GM23248 (cell line): ENCODE results near the gene POLDIP2. TPM values are rescaled to one million over a fixed set of nuclear protein-coding genes. Genes with fewer than 3 reads are reported as not detected.

Experiments used
- DNase-seq: peaks from one replicate; pipeline ENCODE4 v3.0.0-alpha.2; 2015
- H2AFZ ChIP-seq: fragments of 200-600 bp; sonication (generic); 2 replicates; pipeline ENCODE4 v1.6.1; 2016; ENCODE audit warnings: antibody characterized with exemption
- H3F3A ChIP-seq: fragments of 200-600 bp; sonication (generic); 2 replicates; pipeline ENCODE4 v1.6.1; 2016; ENCODE audit warnings: mild to moderate bottlenecking, antibody characterized with exemption, mixed run types; ENCODE audit not compliant: insufficient read depth
- H3K27ac ChIP-seq: fragments of 200-600 bp; sonication (generic); 2 replicates; pipeline ENCODE4 v1.5.1; 2016; ENCODE audit warnings: mild to moderate bottlenecking
- H3K27me3 ChIP-seq: fragments of 200-600 bp; sonication (generic); replicated peaks from 2 replicates; pipeline ENCODE4 v1.6.1; 2016; ENCODE audit warnings: mild to moderate bottlenecking; ENCODE audit not compliant: insufficient read depth
- H3K36me3 ChIP-seq: fragments of 200-600 bp; sonication (generic); 2 replicates; pipeline ENCODE4 v1.6.1; 2016; ENCODE audit warnings: low read depth, mild to moderate bottlenecking
- H3K4me1 ChIP-seq: fragments of 200-600 bp; sonication (generic); 2 replicates; pipeline ENCODE4 v1.6.1; 2016; ENCODE audit warnings: mild to moderate bottlenecking; ENCODE audit not compliant: insufficient read depth
- H3K4me2 ChIP-seq: fragments of 200-600 bp; sonication (generic); one replicate; pipeline ENCODE4 v1.6.1; 2016; ENCODE audit warnings: mild to moderate bottlenecking; ENCODE audit not compliant: unreplicated experiment
- H3K4me3 ChIP-seq: fragments of 200-600 bp; sonication (generic); 2 replicates; pipeline ENCODE4 v1.5.1; 2016; ENCODE audit warnings: mild to moderate bottlenecking
- H3K79me2 ChIP-seq: fragments of 200-600 bp; sonication (generic); 2 replicates; pipeline ENCODE4 v1.6.1; 2016; ENCODE audit warnings: mild to moderate bottlenecking; ENCODE audit not compliant: insufficient read depth
- H3K9ac ChIP-seq: fragments of 200-600 bp; sonication (generic); 2 replicates; pipeline ENCODE4 v1.6.1; 2016; ENCODE audit warnings: mild to moderate bottlenecking
- H3K9me2 ChIP-seq: fragments of 200-600 bp; sonication (generic); 2 replicates; pipeline ENCODE4 v1.6.1; 2016; ENCODE audit warnings: mixed run types, mild to moderate bottlenecking, moderate library complexity; ENCODE audit not compliant: insufficient read depth
- H3K9me3 ChIP-seq: fragments of 200-600 bp; sonication (generic); one replicate; pipeline ENCODE4 v1.6.1; 2017; ENCODE audit warnings: low read depth
- H4K20me1 ChIP-seq: fragments of 200-600 bp; sonication (generic); 2 replicates; pipeline ENCODE4 v1.6.0; 2016; ENCODE audit not compliant: insufficient read depth
- EZH2 ChIP-seq: fragments of 200-600 bp; sonication (generic); IDR thresholded peaks from 2 replicates; pipeline ENCODE4 v1.6.1; 2018; ENCODE audit warnings: antibody characterized with exemption, mild to moderate bottlenecking; ENCODE audit not compliant: insufficient read depth, poor library complexity, severe bottlenecking
- EZH2phosphoT487 ChIP-seq: fragments of 200-600 bp; sonication (generic); IDR thresholded peaks from 2 replicates; pipeline ENCODE4 v1.6.1; 2018; ENCODE audit warnings: antibody characterized with exemption, moderate library complexity, mild to moderate bottlenecking, low read depth; ENCODE audit not compliant: insufficient read depth
- WGBS, 2 experiments: methylation state at CpG; one replicate each; pipeline ENCODE4 v1.1.6; 2015 to 2017; ENCODE audit warnings: low lambda C conversion rate in 2 of 2, low coverage in 1 of 2; ENCODE audit errors: missing lambda C conversion rate in 2 of 2; 5-methylcytosine and 5-hydroxymethylcytosine counted together
- in situ Hi-C: fragments of 300-500 bp; cut with MboI; formaldehyde crosslinking; loops from 2 replicates; pipeline ENCODE4 v1.15.0; 2020
- polyA plus RNA-seq: library from polyadenylated mRNA; unstranded; fragments of >200 nt; fragmentation: Nextera tagmentation; extraction: Ambion mirVana; gene quantifications from 2 replicates; pipeline ENCODE4 v1.2.1, GENCODE V29; 2016
- total RNA-seq: library from RNA; depleted of rRNA; stranded (reverse); fragments of >200 nt; shearing (Covaris generic); gene quantifications from 2 replicates; pipeline ENCODE4 v1.2.3, GENCODE V29; 2014

POLDIP2 gene
- total and polyA plus RNA-seq, 2 experiments from 2014 or later, result 92.7 to 105 TPM

DNA sequence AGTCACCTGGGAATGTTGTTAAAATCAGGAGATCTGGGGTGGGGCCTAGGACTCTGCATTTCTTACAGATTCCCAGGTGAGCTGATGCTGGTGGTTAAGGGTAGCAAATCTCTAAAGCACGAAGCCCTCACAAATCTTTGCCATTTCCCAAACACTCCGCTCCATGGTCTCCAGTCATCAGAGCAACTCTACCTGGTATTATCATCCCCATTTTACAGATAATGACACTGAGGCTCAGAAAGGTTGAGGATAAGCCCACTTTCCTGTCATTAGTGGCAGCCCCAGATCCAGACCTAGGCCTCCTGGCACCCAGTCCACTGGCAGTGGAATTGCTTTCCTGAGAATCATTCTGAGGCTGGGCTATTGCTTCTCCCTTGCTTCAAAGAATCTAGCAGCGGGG is 39.9 kb upstream of the POLDIP2 start:
- Histone ChIP-seq H4K20me1 (no peaks in the 10 kb centered on the region), H3K9ac (no peak overlapping the region), H3K9me3 (no peaks in the 10 kb centered on the region), H3K4me2 (no peak overlapping the region), H3K9me2 (no peaks in the 10 kb centered on the region), H3K27ac (no peak overlapping the region), H2AFZ (no peak overlapping the region), H3K79me2 (no peaks in the 10 kb centered on the region), H3K27me3 (no peaks in the 10 kb centered on the region), H3K4me1 (peaks cover 17% of the 10 kb centered on the region), H3K36me3 (no peaks in the 10 kb centered on the region), H3F3A (peaks cover 13% of the 10 kb centered on the region), H3K4me3 (no peak overlapping the region)
- TF ChIP-seq EZH2phosphoT487 (no peak), EZH2 (no peak)
- DNase-seq, result no peak
- in situ Hi-C loops, result no loop called here
- 92 to 96% methylated on average over 3 of the region's 3 CpGs for WGBS, 2 experiments

DNA sequence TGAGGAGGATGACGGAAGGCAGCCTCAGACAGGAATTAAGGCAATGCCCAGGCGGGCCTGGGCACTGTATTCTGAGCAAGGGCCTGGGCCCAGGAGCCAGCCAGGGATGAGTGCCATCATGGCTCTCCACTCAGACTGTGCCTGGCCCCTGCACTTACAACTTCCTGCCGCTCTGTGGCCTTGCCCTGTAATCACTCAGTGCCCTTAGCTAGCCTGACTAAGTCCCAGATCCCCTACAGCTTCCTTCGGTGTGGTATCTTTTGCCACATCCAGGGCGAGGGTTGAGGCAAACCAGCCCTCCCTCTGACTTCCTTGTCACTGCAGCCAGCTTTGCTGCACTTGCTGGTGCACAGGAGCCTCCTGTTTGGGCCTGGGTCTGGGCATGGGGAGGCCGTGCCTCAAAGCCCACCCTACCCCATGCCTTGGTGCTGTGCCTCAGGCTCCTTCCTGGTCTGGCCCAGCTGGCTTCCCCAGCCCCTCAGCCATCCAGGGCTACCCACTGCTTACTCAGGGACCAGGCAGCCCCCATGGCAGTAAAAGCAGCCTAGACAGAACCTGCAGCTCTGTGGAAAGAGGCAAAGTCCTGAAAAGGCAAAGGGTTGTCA is 39.4 kb upstream of the POLDIP2 start:
- in situ Hi-C loops, result no loop called here
- Histone ChIP-seq H3K4me3 (no peak overlapping the region), H3F3A (peaks cover 13% of the 10 kb centered on the region), H3K4me2 (no peak overlapping the region), H3K9ac (no peak overlapping the region), H4K20me1 (no peaks in the 10 kb centered on the region), H3K9me3 (no peaks in the 10 kb centered on the region), H3K27me3 (no peaks in the 10 kb centered on the region), H3K4me1 (peaks cover 17% of the 10 kb centered on the region), H3K79me2 (no peaks in the 10 kb centered on the region), H3K36me3 (no peaks in the 10 kb centered on the region), H2AFZ (no peak overlapping the region), H3K9me2 (no peaks in the 10 kb centered on the region), H3K27ac (no peak overlapping the region)
- TF ChIP-seq EZH2 (no peak), EZH2phosphoT487 (no peak)
- DNase-seq, result no peak
- 90 to 94% methylated on average over 6 of the region's 6 CpGs for WGBS, 2 experiments

DNA sequence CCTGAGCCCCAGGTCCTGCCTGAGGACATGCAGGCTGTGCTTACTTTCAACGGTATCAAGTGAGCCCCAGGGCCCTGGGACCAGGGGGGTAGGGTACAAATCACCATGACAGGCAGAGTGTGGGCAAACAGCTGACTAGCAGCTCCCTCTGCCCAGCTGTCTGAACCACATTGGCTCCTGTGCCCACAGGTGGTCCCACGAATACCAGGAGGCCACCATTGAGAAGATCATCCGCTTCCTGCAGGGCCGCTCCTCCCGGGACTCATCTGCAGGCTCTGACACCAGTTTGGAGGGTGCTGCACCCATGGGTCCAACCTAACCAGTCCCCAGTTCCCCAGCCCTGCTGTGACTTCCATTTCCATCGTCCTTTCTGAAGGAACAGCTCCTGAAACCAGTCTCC is 38.6 kb upstream of the POLDIP2 start:
- Histone ChIP-seq H4K20me1 (no peaks in the 10 kb centered on the region), H3K27ac (no peak overlapping the region), H3K79me2 (no peaks in the 10 kb centered on the region), H3K36me3 (no peaks in the 10 kb centered on the region; the same call in 1 of the 2 replicates), H3K4me2 (no peak overlapping the region), H3K9ac (no peak overlapping the region), H3K27me3 (no peaks in the 10 kb centered on the region), H3K4me1 (peaks cover 17% of the 10 kb centered on the region), H2AFZ (no peak overlapping the region), H3K9me3 (no peaks in the 10 kb centered on the region), H3K4me3 (no peak overlapping the region), H3K9me2 (no peaks in the 10 kb centered on the region), H3F3A (peaks cover 13% of the 10 kb centered on the region)
- DNase-seq, result no peak
- no peak for TF ChIP-seq EZH2
- no peak for TF ChIP-seq EZH2phosphoT487
- WGBS, 2 experiments, result 80 to 86% methylated on average over 6 of the region's 6 CpGs
- in situ Hi-C loops, result no loop called here

DNA sequence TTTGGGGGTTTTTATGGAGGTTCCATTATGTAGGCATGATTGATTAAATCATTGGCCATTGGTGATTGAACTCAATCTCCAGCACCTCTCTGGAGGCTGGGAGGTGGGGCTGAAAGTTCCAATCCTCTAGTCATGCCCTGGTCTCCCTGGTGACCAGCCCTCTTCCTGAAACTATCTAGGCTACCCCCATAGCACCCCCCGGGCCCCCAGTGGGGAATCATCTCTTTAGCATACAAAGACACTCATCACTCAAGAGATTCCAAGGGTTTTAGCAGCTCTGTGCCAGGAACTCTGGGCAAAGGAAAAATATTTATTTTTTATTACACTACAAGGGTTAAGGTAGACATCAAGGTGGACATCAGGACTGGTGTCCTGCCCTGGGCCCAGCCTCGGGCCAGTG is 38.1 kb upstream of the POLDIP2 start:
- Histone ChIP-seq H3F3A (peaks cover 13% of the 10 kb centered on the region), H4K20me1 (no peaks in the 10 kb centered on the region), H3K9ac (no peak overlapping the region), H3K9me3 (no peaks in the 10 kb centered on the region), H2AFZ (no peak overlapping the region), H3K27me3 (no peaks in the 10 kb centered on the region), H3K4me1 (peaks cover 17% of the 10 kb centered on the region), H3K79me2 (no peaks in the 10 kb centered on the region), H3K27ac (no peak overlapping the region), H3K9me2 (no peaks in the 10 kb centered on the region), H3K4me3 (no peak overlapping the region), H3K4me2 (no peak overlapping the region), H3K36me3 (no peaks in the 10 kb centered on the region; the same call in 1 of the 2 replicates)
- in situ Hi-C loops, result no loop called here
- 61 to 86% methylated on average over 2 of the region's 2 CpGs for WGBS, 2 experiments
- TF ChIP-seq EZH2phosphoT487 (no peak), EZH2 (no peak)
- no peak for DNase-seq
